Panc1 (cell line): Measurements from ENCODE around the gene WWOX. TPM values are rescaled to one million over a fixed set of nuclear protein-coding genes. Genes with fewer than 3 reads are reported as not detected.

Source experiments
- ATAC-seq: fragments of 200-7000 bp; cut with Tn5 transposase; 2 replicates; pipeline ENCODE4 v1.9.1; 2020; ENCODE audit warnings: mild to moderate bottlenecking, moderate library complexity
- BruUV-seq: library from RNA; stranded (reverse); fragments of 400-500 nt; replicated peaks from 2 replicates; lab custom pipeline; 2021; lab: Mats Ljungman, UMichigan
- CTCF ChIA-PET: fragments of 300-600 bp; sonication (Branson Sonifier 250); formaldehyde crosslinking; loops from one replicate; lab custom pipeline; 2022; ENCODE audit warnings: antibody characterized with exemption; lab: Charles Lee
- POLR2A ChIA-PET: fragments of 300-600 bp; sonication (Branson Sonifier 250); formaldehyde crosslinking; loops from one replicate; lab custom pipeline; 2022; ENCODE audit warnings: antibody characterized with exemption; lab: Charles Lee
- DNase-seq: peaks from one replicate; pipeline ENCODE4 v3.0.0-alpha.2; 2010; ENCODE audit warnings: low read depth, low spot score
- H3K27ac ChIP-seq: 2 replicates; pipeline ENCODE4 v1.5.1; 2011; ENCODE audit warnings: mild to moderate bottlenecking, low read length, inconsistent platforms
- H3K27me3 ChIP-seq: fragments of 200-500 bp; sonication (Bioruptor generic); 2 replicates; pipeline ENCODE4 v1.6.0; 2014; ENCODE audit warnings: low read length, inconsistent platforms; ENCODE audit not compliant: control insufficient read depth, insufficient read depth
- H3K36me3 ChIP-seq: fragments of 200-500 bp; sonication (Bioruptor generic); 2 replicates; pipeline ENCODE4 v1.5.1; 2014; ENCODE audit warnings: inconsistent platforms, mild to moderate bottlenecking, low read length, moderate library complexity; ENCODE audit not compliant: control insufficient read depth, insufficient read depth
- H3K4me1 ChIP-seq: 2 replicates; pipeline ENCODE4 v1.5.1; 2011; ENCODE audit warnings: inconsistent platforms, mild to moderate bottlenecking, low read length, moderate library complexity; ENCODE audit not compliant: control insufficient read depth, insufficient read depth
- H3K4me3 ChIP-seq, 2 experiments: 2 replicates each; pipeline ENCODE4 v1.5.1; 2011 to 2012; ENCODE audit warnings: low read depth in 2 of 2, low read length in 2 of 2, mild to moderate bottlenecking in 2 of 2, inconsistent platforms in 1 of 2, moderate library complexity in 1 of 2
- H3K9me3 ChIP-seq: fragments of 200-500 bp; sonication (Bioruptor generic); 2 replicates; pipeline ENCODE4 v1.5.1; 2014; ENCODE audit warnings: low read depth, mild to moderate bottlenecking, inconsistent platforms, low read length, moderate library complexity; ENCODE audit not compliant: control insufficient read depth, insufficient read depth
- CTCF ChIP-seq: fragments of 450-650 bp; IDR thresholded peaks from 2 replicates; pipeline ENCODE4 v1.5.1; 2017; ENCODE audit warnings: mild to moderate bottlenecking
- POLR2AphosphoS5 ChIP-seq: IDR thresholded peaks from 2 replicates; pipeline ENCODE4 v1.6.1; 2012; ENCODE audit warnings: mild to moderate bottlenecking, low read depth, low read length, moderate library complexity
- REST ChIP-seq, 2 experiments: IDR thresholded peaks; 2 replicates each; pipeline ENCODE4 v1.6.1; 2011 to 2012; ENCODE audit warnings: low read depth in 2 of 2, control low read depth in 1 of 2, low read length in 1 of 2, mild to moderate bottlenecking in 1 of 2, moderate library complexity in 1 of 2; ENCODE audit not compliant: insufficient read depth in 1 of 2
- SIN3A ChIP-seq: IDR thresholded peaks from 2 replicates; pipeline ENCODE4 v1.6.1; 2012; ENCODE audit warnings: low read depth, mild to moderate bottlenecking, low read length, moderate library complexity, borderline replicate concordance; ENCODE audit not compliant: insufficient read depth
- TCF7L2 ChIP-seq: IDR thresholded peaks from 2 replicates; pipeline ENCODE4 v1.6.1; 2011; ENCODE audit warnings: mild to moderate bottlenecking, low read depth, low read length, inconsistent platforms
- in situ Hi-C: cut with HindIII; loops from 2 replicates; pipeline ENCODE4 v1.10.0; 2016; ENCODE audit warnings: low sequenced_read_pairs, low pct_unique_long_range_greater_than_20kb
- intact Hi-C: fragments of 100-400 bp; cut with micrococcal nuclease; formaldehyde crosslinking; loops from one replicate; pipeline ENCODE4 v1.10.0; 2022; ENCODE audit not compliant: unreplicated experiment
- total RNA-seq: library from RNA; stranded (reverse); gene quantifications from one replicate; pipeline ENCODE4 v1.2.1, GENCODE V29; 2021; ENCODE audit not compliant: unreplicated experiment

The WWOX gene
- total RNA-seq, 1 experiment from 2014 or later: 12.5 TPM

- no peak for ATAC-seq
Measured at GRCh38 chr16:79092846-79093245, 993.4 kb downstream of the WWOX start.

GRCh38 chr16:79093554-79093967, 994.1 kb downstream of the WWOX start:
- CTCF ChIA-PET: no interaction called here
- ATAC-seq (no peak), DNase-seq (no peak)

More at GRCh38 chr16:79092846-79093245, 993.4 kb downstream of the WWOX start:
- Histone ChIP-seq H3K27ac (no peak overlapping the region), H3K4me3 (no peak overlapping the region), H3K36me3 (no peaks in the 10 kb centered on the region), H3K27me3 (no peaks in the 10 kb centered on the region), H3K9me3 (no peaks in the 10 kb centered on the region), H3K4me1 (no peaks in the 10 kb centered on the region)
- no peak for DNase-seq
- no peak for TF ChIP-seq CTCF
- no peak for TF ChIP-seq TCF7L2
- TF ChIP-seq POLR2AphosphoS5: no peak
- no peak for TF ChIP-seq REST (IDR thresholded peaks at IDR 0.05; ENCODE audit: insufficient read depth in 1 of 2, low read depth in 2 of 2, low read length in 1 of 2)
- no peak for TF ChIP-seq SIN3A
- no TSS peak for BruUV-seq
- ChIA-PET POLR2A (no interaction called here), CTCF (no interaction called here)
- in situ Hi-C loops (no loop called here), intact Hi-C loops (no loop called here)

More at GRCh38 chr16:79093554-79093967, 994.1 kb downstream of the WWOX start:
- H3K27ac ChIP-seq: no peak overlapping the region
- POLR2A ChIA-PET: no interaction called here
- no peaks in the 10 kb centered on the region; the same call in 1 of the 2 replicates for H3K27me3 ChIP-seq
- H3K4me1 ChIP-seq: no peaks in the 10 kb centered on the region
- no peaks in the 10 kb centered on the region for H3K36me3 ChIP-seq
- no peaks in the 10 kb centered on the region for H3K9me3 ChIP-seq
- intact Hi-C loops (no loop called here), in situ Hi-C loops (no loop called here)
- no peak overlapping the region for H3K4me3 ChIP-seq
- no TSS peak for BruUV-seq
- TF ChIP-seq TCF7L2: no peak
- no peak for TF ChIP-seq REST (IDR thresholded peaks at IDR 0.05; ENCODE audit: insufficient read depth in 1 of 2, low read depth in 2 of 2, low read length in 1 of 2)
- TF ChIP-seq CTCF: no peak
